ENCODE measurements around the gene ERN1.

GRCh38 chr17:64054304-64054703, 75.6 kb downstream of the ERN1 start:
- TF ChIP-seq POLR2AphosphoS5 (IDR thresholded peaks at IDR 0.05; ENCODE audit: low read depth, low read length) = no peak
- TF ChIP-seq TAF1 (IDR thresholded peaks at IDR 0.05; ENCODE audit: borderline replicate concordance, low read depth, low read length) = no peak

All from GM12892 (cell line).